Transverse colon (tissue), 4 donors: Measurements from ENCODE around the gene CWC27. TPM values are rescaled to one million over a fixed set of nuclear protein-coding genes. Genes with fewer than 3 reads are reported as not detected.
A peak's percentile ranks its signal among the peaks of the same experiment; 100 is the strongest.

Source experiments
- DNase-seq: peaks from one replicate; pipeline ENCODE4 v3.0.0-alpha.2; 2019
- H3K27ac ChIP-seq, 4 donors: fragments of 200-600 bp; sonication (generic); 2 replicates each; pipeline ENCODE4 v1.5.1; 2016 to 2018; ENCODE audit warnings: inconsistent platforms in 4 of 4
- H3K27me3 ChIP-seq: fragments of 200-600 bp; sonication (generic); 2 replicates; pipeline ENCODE4 v1.5.1; 2017; ENCODE audit warnings: inconsistent platforms
- H3K36me3 ChIP-seq, 4 donors: fragments of 200-600 bp; sonication (generic); 2 replicates each; pipeline ENCODE4 v1.5.1; 2017 to 2019; ENCODE audit warnings: inconsistent platforms in 4 of 4
- H3K4me1 ChIP-seq, 4 donors: fragments of 200-600 bp; sonication (generic); 2 replicates each; pipeline ENCODE4 v1.5.1; 2017 to 2020; ENCODE audit warnings: inconsistent platforms in 4 of 4
- H3K4me3 ChIP-seq, 4 donors: fragments of 200-600 bp; sonication (generic); 1 replicate in 1 of 4; 2 replicates in 3 of 4; pipeline versions ENCODE4 v1.5.1 to v1.6.1; 2017 to 2019; ENCODE audit warnings: inconsistent platforms in 4 of 4
- H3K9me3 ChIP-seq, 2 donors: fragments of 200-600 bp; sonication (generic); 2 replicates each; pipeline ENCODE4 v1.5.1; 2017 to 2019; ENCODE audit warnings: inconsistent platforms in 2 of 2
- EP300 ChIP-seq: sonication (generic); formaldehyde crosslinking; IDR thresholded peaks from one replicate; pipeline ENCODE4 v1.6.1; 2017; ENCODE audit warnings: antibody characterized with exemption, low read depth
- POLR2A ChIP-seq: fragments of 450-650 bp; IDR thresholded peaks from one replicate; pipeline ENCODE4 v1.6.1; 2016; ENCODE audit warnings: antibody characterized with exemption, mild to moderate bottlenecking, moderate library complexity
- POLR2AphosphoS5 ChIP-seq, 3 donors: sonication (generic); formaldehyde crosslinking; IDR thresholded peaks; one replicate each; pipeline ENCODE4 v1.6.1; 2016; ENCODE audit warnings: antibody characterized with exemption in 3 of 3
- WGBS, 2 donors: methylation state at CpG; one replicate each; pipeline ENCODE4 v1.1.5; 2018; ENCODE audit warnings: low coverage in 1 of 2; 5-methylcytosine and 5-hydroxymethylcytosine counted together
- in situ Hi-C, 4 donors: fragments of 200-750 bp; cut with MboI; loops; one replicate each; pipeline versions ENCODE4 v1.15.0 to v1.15.1; 2017; ENCODE audit warnings: low sequenced_read_pairs in 3 of 4, low pct_ligation_motif_present in 1 of 4, low pct_unique_long_range_greater_than_20kb in 1 of 4
- intact Hi-C: fragments of 100-400 bp; cut with DNase I; formaldehyde crosslinking; loops from one replicate; pipeline ENCODE4 v1.15.1; 2023; ENCODE audit warnings: low total_unique reads
- total RNA-seq, 4 donors: library from RNA; depleted of rRNA; stranded (reverse); fragments of >200 nt; gene quantifications; one replicate each; pipeline ENCODE4 v1.1.0, GENCODE V29; 2016
- TF ChIP-seq, protein P1 (sequence below), 5 experiments: fragments of 200-600 bp in 3 of 5; fragments of 450-650 bp in 2 of 5; sonication (generic) in 3 of 5; IDR thresholded peaks; 1 replicate in 2 of 5; 2 replicates in 3 of 5; pipeline ENCODE4 v1.5.1; 2016 to 2017; ENCODE audit warnings: antibody characterized with exemption in 5 of 5, inconsistent platforms in 3 of 5, mild to moderate bottlenecking in 2 of 5, moderate library complexity in 1 of 5

CWC27 gene
- total RNA-seq, 4 donors from 2014 or later, result 9.6 to 36.2 (median 15.6) TPM; not detected in 1

DNA sequence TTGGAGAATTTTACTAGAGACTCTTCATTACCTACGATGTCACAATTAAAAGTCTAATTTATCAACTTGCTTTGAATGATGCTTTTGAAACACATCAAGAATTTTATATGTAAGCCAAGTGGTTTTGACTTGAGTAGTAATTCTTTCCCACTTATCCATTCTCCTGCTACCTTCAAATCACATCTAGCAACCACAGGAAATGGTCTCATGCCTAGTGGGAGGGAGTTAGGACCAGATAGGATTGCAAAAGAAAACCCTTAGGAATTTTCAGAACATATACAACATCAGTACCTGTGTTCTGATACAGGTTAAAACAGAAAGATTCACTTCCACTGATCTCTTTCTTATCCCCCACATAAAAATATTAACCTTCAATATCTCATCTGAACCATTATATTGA lies 260.4 kb downstream of the CWC27 start:
- WGBS, 2 donors, result 92 to 100% methylated on average over 1 of the region's 1 CpG
- TF ChIP-seq, protein P1, sequence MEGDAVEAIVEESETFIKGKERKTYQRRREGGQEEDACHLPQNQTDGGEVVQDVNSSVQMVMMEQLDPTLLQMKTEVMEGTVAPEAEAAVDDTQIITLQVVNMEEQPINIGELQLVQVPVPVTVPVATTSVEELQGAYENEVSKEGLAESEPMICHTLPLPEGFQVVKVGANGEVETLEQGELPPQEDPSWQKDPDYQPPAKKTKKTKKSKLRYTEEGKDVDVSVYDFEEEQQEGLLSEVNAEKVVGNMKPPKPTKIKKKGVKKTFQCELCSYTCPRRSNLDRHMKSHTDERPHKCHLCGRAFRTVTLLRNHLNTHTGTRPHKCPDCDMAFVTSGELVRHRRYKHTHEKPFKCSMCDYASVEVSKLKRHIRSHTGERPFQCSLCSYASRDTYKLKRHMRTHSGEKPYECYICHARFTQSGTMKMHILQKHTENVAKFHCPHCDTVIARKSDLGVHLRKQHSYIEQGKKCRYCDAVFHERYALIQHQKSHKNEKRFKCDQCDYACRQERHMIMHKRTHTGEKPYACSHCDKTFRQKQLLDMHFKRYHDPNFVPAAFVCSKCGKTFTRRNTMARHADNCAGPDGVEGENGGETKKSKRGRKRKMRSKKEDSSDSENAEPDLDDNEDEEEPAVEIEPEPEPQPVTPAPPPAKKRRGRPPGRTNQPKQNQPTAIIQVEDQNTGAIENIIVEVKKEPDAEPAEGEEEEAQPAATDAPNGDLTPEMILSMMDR (IDR thresholded peaks at IDR 0.05), result no peak
- TF ChIP-seq EP300 (no peak), POLR2A (no peak), POLR2AphosphoS5 (IDR thresholded peaks at IDR 0.05) (no peak)
- intact Hi-C loops (no loop called here), in situ Hi-C loops (loop anchor here in 1 of 4 donors (25.0 kb wide), 1 partner anchor 217 kb away; no protein-coding TSS in a partner anchor)
- DNase-seq, result no peak
- H3K36me3 ChIP-seq, result no peaks in the 10 kb centered on the region
- no peaks in the 10 kb centered on the region for H3K27me3 ChIP-seq
- H3K27ac ChIP-seq, result no peak overlapping the region
- H3K4me3 ChIP-seq, result no peak overlapping the region
- H3K9me3 ChIP-seq, result no peaks in the 10 kb centered on the region
- H3K4me1 ChIP-seq, result no peaks in the 10 kb centered on the region

DNA sequence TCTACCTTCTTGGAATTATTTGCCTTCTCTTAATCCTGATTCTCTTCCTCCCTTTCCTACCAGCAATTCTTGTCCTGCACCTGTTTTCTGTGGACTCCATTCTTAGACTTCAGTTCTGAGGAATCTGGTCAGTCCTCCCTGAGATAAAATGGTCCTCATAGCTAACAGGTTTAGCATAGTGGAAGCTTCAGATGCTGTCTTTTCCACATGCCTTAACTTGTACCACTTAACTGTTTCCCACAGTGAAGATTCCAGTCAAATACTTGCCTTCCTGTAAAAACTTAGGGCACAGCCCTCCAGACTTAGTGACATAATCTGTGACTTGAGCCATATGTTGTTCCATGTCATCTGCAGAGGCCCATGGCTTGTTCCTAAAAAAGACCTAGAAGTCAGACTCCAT lies 261.3 kb downstream of the CWC27 start:
- Histone ChIP-seq H3K27me3 (no peaks in the 10 kb centered on the region), H3K4me3 (no peak overlapping the region), H3K36me3 (no peaks in the 10 kb centered on the region), H3K27ac (no peak overlapping the region), H3K4me1 (peaks cover 5 to 9% (median 6%) of the 10 kb centered on the region in 4 donors), H3K9me3 (no peaks in the 10 kb centered on the region)
- no peak for DNase-seq
- intact Hi-C loops (no loop called here), in situ Hi-C loops (loop anchor here in 1 of 4 donors (25.0 kb wide), 1 partner anchor 218 kb away; no protein-coding TSS in a partner anchor)
- TF ChIP-seq POLR2A, result no peak
- no peak for TF ChIP-seq EP300
- TF ChIP-seq POLR2AphosphoS5 (IDR thresholded peaks at IDR 0.05), result no peak
- TF ChIP-seq, protein P1 (IDR thresholded peaks at IDR 0.05), result no peak

DNA sequence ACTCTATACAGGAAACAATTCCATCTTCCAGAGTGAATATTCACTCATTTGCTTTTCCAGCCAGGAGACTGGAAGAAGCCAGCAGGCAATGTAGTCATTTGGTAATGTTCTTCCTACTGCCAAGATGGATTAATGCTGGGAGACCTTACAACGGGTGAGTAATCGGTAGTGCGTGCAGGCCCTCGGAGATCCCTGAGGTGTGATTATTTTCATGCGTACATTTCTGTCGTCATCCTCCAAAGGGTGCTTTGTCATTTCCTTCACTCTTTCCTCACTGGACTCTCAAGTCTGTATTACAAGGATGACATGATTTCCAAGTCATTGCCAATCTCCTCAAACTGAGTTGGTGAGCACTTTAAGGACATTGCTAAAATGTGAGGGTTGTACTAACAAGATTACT lies 263.5 kb downstream of the CWC27 start:
- in situ Hi-C loops (loop anchor here in 1 of 4 donors (25.0 kb wide), 1 partner anchor 220 kb away; no protein-coding TSS in a partner anchor), intact Hi-C loops (no loop called here)
- no peaks in the 10 kb centered on the region for H3K36me3 ChIP-seq
- H3K9me3 ChIP-seq, result no peaks in the 10 kb centered on the region
- TF ChIP-seq POLR2AphosphoS5 (IDR thresholded peaks at IDR 0.05), result no peak
- TF ChIP-seq POLR2A, result no peak
- TF ChIP-seq, protein P1 (IDR thresholded peaks at IDR 0.05), result no peak
- TF ChIP-seq EP300, result no peak
- 90 to 91% methylated on average over 2 to 6 of the region's 6 CpGs for WGBS, 2 donors
- no peaks in the 10 kb centered on the region for H3K27me3 ChIP-seq
- no peak overlapping the region for H3K27ac ChIP-seq
- DNase-seq, result no peak
- no peak overlapping the region for H3K4me3 ChIP-seq
- H3K4me1 ChIP-seq, result peaks cover 7 to 24% (median 11%) of the 10 kb centered on the region in 4 donors

DNA sequence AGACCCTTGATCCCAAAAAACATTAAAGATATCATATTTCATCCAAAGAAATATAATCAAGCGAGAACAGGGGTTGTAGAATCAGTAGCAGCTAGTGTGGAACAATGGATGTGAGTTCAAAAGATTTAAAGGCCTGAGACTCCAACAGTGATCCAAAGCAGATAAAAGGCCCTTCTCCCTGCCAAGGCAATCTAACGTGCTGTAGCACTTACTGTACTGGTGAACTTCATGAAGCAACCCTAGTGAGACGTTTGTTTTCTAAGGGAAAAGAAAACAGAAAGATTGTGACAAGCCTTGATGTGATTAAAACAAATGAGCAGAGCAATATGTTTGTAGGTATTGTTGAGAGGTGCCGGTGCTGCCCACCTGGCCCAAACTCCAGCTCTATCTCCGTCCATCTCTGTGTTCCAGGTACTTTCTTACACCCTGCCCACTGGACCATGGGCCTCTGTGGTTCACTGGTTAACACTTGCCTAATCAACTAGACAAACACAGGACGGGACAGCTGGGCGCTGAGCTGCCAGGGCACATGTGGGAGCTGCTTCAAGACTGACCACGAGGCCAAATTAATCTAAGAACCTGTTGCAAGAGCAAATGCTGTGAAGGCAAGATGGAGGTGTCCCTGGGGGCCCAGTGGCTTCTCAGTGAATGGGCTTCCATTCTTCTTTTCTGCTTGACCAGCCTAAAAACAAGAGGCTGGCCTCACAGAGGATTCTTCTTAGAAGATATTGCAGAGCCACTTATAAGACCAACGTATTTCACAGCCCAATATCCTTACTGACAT lies 265.5 kb downstream of the CWC27 start:
- H3K27me3 ChIP-seq, result no peaks in the 10 kb centered on the region
- no peak overlapping the region for H3K4me3 ChIP-seq
- no peaks in the 10 kb centered on the region for H3K36me3 ChIP-seq
- in situ Hi-C loops, result loop anchor here in 1 of 4 donors (25.0 kb wide), 1 partner anchor 222 kb away; no protein-coding TSS in a partner anchor
- whole genome bisulfite sequencing, 2 donors, result 81 to 93% methylated on average over 4 to 9 of the region's 9 CpGs
- DNase-seq, result no peak
- H3K4me1 ChIP-seq, result peaks cover 7 to 34% (median 11%) of the 10 kb centered on the region in 4 donors
- intact Hi-C loops, result no loop called here
- peak overlapping the region in 3 of 4 donors; percentile 91 for H3K27ac ChIP-seq
- TF ChIP-seq, protein P1 (IDR thresholded peaks at IDR 0.05), result no peak
- no peak for TF ChIP-seq POLR2A
- no peak for TF ChIP-seq POLR2AphosphoS5 (IDR thresholded peaks at IDR 0.05)
- TF ChIP-seq EP300, result no peak
- H3K9me3 ChIP-seq, result no peaks in the 10 kb centered on the region
